Measurements from ENCODE around the gene ANKRD16. TPM values are rescaled to one million over a fixed set of nuclear protein-coding genes. Genes with fewer than 3 reads are reported as not detected.
"Not testable (repeated sequence)": the region's sequence is repeated elsewhere in the genome, so short reads cannot be mapped to it uniquely, and the experiment has no call there.

Gene ANKRD16
- total RNA-seq, 1 experiment from 2014 or later = 12.2 TPM

- TF ChIP-seq PRDM15 (CRISPR knock-in tag; IDR thresholded peaks at IDR 0.05) = no peak
- no peak for TF ChIP-seq ZNF317 (CRISPR knock-in tag; IDR thresholded peaks at IDR 0.05; ENCODE audit: borderline replicate concordance, low read depth)
- no peak for TF ChIP-seq ARID4B (CRISPR knock-in tag; IDR thresholded peaks at IDR 0.05; ENCODE audit: borderline replicate concordance)
- no peak for TF ChIP-seq SMAD4 (CRISPR knock-in tag; IDR thresholded peaks at IDR 0.05)
- no peak for TF ChIP-seq ZNF423 (CRISPR knock-in tag; IDR thresholded peaks at IDR 0.05)
Measured at GRCh38 chr10:5855979-5856700, 33.6 kb downstream of the ANKRD16 start (continued).

- no peak for ATAC-seq
- ChIA-PET POLR2A (no interaction called here), CTCF (interaction anchor here (1.3 kb wide), 1 partner anchor 34 kb away, joined by 3 read pairs; no protein-coding TSS in a partner anchor)
- H3K27me3 Mint-ChIP-seq (ENCODE audit: low read depth) = no peaks in the 10 kb centered on the region
- no peaks in the 10 kb centered on the region for H3K36me3 Mint-ChIP-seq
- TF ChIP-seq ATF3 (CRISPR knock-in tag; conservative IDR thresholded peaks at IDR 0.05) = no peak
- TF ChIP-seq JAZF1 (CRISPR knock-in tag; IDR thresholded peaks at IDR 0.05) = no peak
- no peak for TF ChIP-seq GTF2I (CRISPR knock-in tag; conservative IDR thresholded peaks at IDR 0.05)
- no peaks in the 10 kb centered on the region for H3K9me3 Mint-ChIP-seq
- H3K4me3 Mint-ChIP-seq = no peak overlapping the region
- no peak overlapping the region; the same call in 1 of the 2 replicates for H3K27ac Mint-ChIP-seq
- H3K4me1 Mint-ChIP-seq = 0 out of 2 replicates have a peak, but pooled peaks cover 3% of the 10 kb centered on the region
- DNase-seq (ENCODE audit: low spot score) = no peak
Measured at GRCh38 chr10:5854131-5854475, 35.6 kb downstream of the ANKRD16 start.

GRCh38 chr10:5846667-5847066 lies 43.0 kb downstream of the ANKRD16 start:
- H3K27ac Mint-ChIP-seq; ATAC-seq; DNase-seq (ENCODE audit: low spot score); H3K9me3 Mint-ChIP-seq; H3K27me3 Mint-ChIP-seq (ENCODE audit: low read depth); H3K4me1 Mint-ChIP-seq; H3K4me3 Mint-ChIP-seq; H3K36me3 Mint-ChIP-seq; CTCF ChIA-PET: not testable (repeated sequence)
- POLR2A ChIA-PET = interaction anchor here (0.6 kb wide), 1 partner anchor 36 kb away, joined by 6 read pairs; no protein-coding TSS in a partner anchor

GRCh38 chr10:5844345-5845055 lies 45.2 kb downstream of the ANKRD16 start:
- ChIA-PET POLR2A (interaction anchor here (1.0 kb wide), 1 partner anchor 20 kb away, joined by 3 read pairs; no protein-coding TSS in a partner anchor), CTCF (no interaction called here)
- ATAC-seq (no peak), DNase-seq (ENCODE audit: low spot score) (no peak)
- H3K36me3 Mint-ChIP-seq = no peaks in the 10 kb centered on the region
- H3K4me1 Mint-ChIP-seq = peaks cover 6% of the 10 kb centered on the region
- H3K4me3 Mint-ChIP-seq = no peak overlapping the region
- H3K27me3 Mint-ChIP-seq (ENCODE audit: low read depth) = no peaks in the 10 kb centered on the region
- no peaks in the 10 kb centered on the region for H3K9me3 Mint-ChIP-seq
- no peak overlapping the region for H3K27ac Mint-ChIP-seq
- TF ChIP-seq NFATC4 (CRISPR knock-in tag; IDR thresholded peaks at IDR 0.05) (no peak), SMAD4 (CRISPR knock-in tag; IDR thresholded peaks at IDR 0.05) (no peak), CBFB (CRISPR knock-in tag; IDR thresholded peaks at IDR 0.05; ENCODE audit: low read depth) (no peak), USF2 (CRISPR knock-in tag; IDR thresholded peaks at IDR 0.05) (no peak), TCF7 (CRISPR knock-in tag; IDR thresholded peaks at IDR 0.05; ENCODE audit: low read depth) (no peak), NFYB (CRISPR knock-in tag; conservative IDR thresholded peaks at IDR 0.05; ENCODE audit: low read depth) (no peak), ZNF416 (CRISPR knock-in tag; IDR thresholded peaks at IDR 0.05) (no peak), GABPB1 (CRISPR knock-in tag; IDR thresholded peaks at IDR 0.05) (no peak), NR2C2 (CRISPR knock-in tag; IDR thresholded peaks at IDR 0.05) (no peak), FOXK1 (CRISPR knock-in tag; IDR thresholded peaks at IDR 0.05) (no peak), ATF6 (CRISPR knock-in tag; IDR thresholded peaks at IDR 0.05) (no peak)

Data from WTC11 (cell line).